AG10803 (cell line): Measurements from ENCODE around the gene GRB10.

Experiments used
- DNase-seq: peaks from one replicate; pipeline ENCODE4 v3.0.0; 2010; ENCODE audit warnings: low read depth
- H3K4me3 ChIP-seq: 2 replicates; pipeline ENCODE4 v1.5.1; 2011; ENCODE audit warnings: mild to moderate bottlenecking, low read length, control low read depth
- TF ChIP-seq, protein P1 (sequence below): conservative IDR thresholded peaks from 2 replicates; pipeline ENCODE4 v1.5.1; 2011; ENCODE audit warnings: mild to moderate bottlenecking, low read length, control low read depth, inconsistent platforms

Gene GRB10

DNA sequence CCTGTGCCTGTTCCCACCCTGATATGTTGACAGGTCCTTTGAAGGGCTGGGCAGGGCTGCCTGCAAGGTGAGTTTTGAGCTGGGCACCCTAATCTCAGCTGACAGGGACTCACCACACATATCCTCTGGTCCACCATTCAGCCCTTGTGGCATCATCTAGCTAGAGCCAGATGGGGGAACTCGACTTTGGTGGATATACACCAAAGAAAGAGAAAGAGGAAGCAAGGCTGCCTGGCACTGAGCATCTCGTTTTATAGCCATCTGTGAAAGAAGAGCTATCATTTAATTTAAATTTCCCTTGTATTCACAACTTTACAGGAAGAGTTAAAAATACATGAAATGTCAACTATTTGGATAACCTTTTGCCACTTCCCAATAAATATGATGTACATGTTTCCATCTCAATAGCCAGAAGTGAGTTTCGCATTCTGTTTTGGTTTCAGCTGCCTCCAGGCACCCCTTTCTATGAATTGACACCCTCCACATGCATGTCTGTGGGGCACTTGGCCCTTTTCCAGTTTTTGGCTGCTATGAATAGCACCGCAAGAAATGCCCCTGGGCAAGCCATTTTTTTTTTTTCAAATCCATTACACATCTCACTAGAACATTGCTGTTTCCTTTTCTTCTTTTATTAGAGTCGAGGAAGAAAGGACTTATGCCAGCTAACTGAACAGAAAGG lies 22.9 kb upstream of the GRB10 start:
- TF ChIP-seq, protein P1, sequence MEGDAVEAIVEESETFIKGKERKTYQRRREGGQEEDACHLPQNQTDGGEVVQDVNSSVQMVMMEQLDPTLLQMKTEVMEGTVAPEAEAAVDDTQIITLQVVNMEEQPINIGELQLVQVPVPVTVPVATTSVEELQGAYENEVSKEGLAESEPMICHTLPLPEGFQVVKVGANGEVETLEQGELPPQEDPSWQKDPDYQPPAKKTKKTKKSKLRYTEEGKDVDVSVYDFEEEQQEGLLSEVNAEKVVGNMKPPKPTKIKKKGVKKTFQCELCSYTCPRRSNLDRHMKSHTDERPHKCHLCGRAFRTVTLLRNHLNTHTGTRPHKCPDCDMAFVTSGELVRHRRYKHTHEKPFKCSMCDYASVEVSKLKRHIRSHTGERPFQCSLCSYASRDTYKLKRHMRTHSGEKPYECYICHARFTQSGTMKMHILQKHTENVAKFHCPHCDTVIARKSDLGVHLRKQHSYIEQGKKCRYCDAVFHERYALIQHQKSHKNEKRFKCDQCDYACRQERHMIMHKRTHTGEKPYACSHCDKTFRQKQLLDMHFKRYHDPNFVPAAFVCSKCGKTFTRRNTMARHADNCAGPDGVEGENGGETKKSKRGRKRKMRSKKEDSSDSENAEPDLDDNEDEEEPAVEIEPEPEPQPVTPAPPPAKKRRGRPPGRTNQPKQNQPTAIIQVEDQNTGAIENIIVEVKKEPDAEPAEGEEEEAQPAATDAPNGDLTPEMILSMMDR = no peak
- DNase-seq = no peak
- H3K4me3 ChIP-seq = no peak overlapping the region

- TF ChIP-seq, protein P1 = no peak
- DNase-seq = no peak
- H3K4me3 ChIP-seq = no peak overlapping the region
These were observed 21.0 kb upstream of the GRB10 start for GRCh38 chr7:50803359-50804337.

DNA sequence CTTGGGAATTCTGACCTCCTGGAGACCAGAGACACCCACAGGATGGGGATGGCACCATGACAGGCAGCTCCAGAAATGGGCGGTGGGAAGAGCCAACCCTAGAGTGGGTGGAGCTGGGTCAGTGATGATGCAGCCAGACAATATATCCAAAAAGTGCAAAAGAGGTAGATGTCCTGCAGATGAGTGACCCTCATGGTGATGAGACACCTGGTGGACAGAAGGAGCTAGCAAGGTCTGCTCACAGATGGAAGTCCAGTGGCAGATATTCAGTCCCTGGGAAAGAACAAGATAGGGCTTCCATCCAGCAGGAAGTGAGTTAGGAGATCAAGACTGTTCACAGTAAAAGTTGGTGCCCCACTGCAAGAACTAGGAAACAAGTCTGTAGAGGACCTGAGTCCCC lies 19.2 kb upstream of the GRB10 start:
- DNase-seq = no peak
- no peak overlapping the region for H3K4me3 ChIP-seq
- TF ChIP-seq, protein P1 = no peak

DNA sequence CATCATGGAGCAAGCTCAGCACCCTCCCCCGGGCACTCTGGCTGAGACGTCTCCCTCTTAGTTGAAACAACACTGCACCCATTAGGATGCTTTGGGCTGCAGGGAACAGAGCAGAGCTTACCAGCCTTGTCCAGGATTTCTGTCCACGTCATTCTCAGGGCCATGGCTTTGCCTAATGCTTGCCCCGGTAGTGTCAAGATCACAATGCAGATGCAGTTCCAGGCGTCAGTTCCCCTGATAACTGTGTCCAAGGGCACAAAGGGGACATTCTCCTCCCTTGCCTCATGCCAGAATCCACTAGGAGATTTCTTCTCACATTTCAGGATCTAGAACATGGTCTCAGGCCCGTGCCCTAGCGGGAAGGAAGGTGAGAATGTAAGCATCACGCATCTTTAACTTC lies 17.2 kb upstream of the GRB10 start:
- TF ChIP-seq, protein P1 = no peak
- DNase-seq = no peak
- no peak overlapping the region for H3K4me3 ChIP-seq

DNA sequence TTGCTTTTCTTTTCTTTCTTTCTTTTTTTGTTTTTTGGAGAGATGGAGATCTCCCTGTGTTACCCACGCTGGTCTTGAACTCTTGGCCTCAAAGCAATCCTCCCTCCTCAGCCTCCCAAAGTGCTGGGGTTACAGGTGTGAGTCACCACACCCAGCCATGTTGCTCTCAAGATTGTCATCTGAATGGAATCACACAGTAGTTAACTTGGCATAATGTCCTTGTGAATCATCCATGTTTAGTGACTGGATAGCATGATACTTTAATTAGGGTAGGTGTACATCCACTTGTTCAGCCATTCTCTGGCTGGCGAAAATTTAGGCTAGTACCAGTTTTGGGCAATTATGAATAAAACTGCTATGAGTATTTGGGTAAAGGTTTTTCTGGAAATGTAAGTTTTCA lies 15.4 kb upstream of the GRB10 start:
- H3K4me3 ChIP-seq = no peak overlapping the region
- DNase-seq = no peak
- TF ChIP-seq, protein P1 = no peak

DNA sequence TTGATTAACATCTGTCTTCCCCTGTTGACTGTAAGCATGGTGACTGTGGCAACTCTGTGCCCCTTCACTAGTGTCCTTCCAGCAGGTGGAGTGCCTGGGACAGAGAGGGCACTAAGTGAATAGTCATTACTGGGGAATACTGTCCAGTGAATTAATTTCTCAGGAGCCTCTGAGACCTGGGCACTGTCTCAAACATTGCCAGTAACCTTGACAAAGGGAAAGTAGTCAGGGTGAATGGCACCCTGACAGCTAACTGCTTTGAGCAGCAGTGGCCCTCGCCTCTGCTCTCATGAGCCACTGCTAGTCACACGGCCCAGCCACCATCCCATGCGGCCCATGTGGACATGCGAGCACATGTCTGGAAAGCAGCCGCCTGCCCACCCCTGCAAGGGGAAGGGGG lies 13.1 kb upstream of the GRB10 start:
- H3K4me3 ChIP-seq = no peak overlapping the region
- DNase-seq = no peak
- TF ChIP-seq, protein P1 = peak; percentile 19
